A673 (cell line): Measurements from ENCODE around the gene STK10. TPM values are rescaled to one million over a fixed set of nuclear protein-coding genes. Genes with fewer than 3 reads are reported as not detected.
A peak's percentile ranks its signal among the peaks of the same experiment; 100 is the strongest.

Source experiments
- BruUV-seq: library from RNA; stranded (reverse); fragments of 400-500 nt; replicated peaks from 2 replicates; lab custom pipeline; 2021; lab: Mats Ljungman, UMichigan
- CTCF ChIA-PET: fragments of 300-600 bp; sonication (Branson Sonifier 250); formaldehyde crosslinking; loops from one replicate; lab custom pipeline; 2022; ENCODE audit warnings: antibody characterized with exemption; lab: Charles Lee
- POLR2A ChIA-PET: fragments of 300-600 bp; sonication (Branson Sonifier 250); formaldehyde crosslinking; loops from one replicate; lab custom pipeline; 2022; ENCODE audit warnings: antibody characterized with exemption; ENCODE audit not compliant: low non-redundant PET; lab: Charles Lee
- DNase-seq: peaks from one replicate; pipeline ENCODE4 v3.0.0-alpha.2; 2015; ENCODE audit warnings: low spot score
- H3K27ac ChIP-seq: fragments of 200-600 bp; sonication (generic); 2 replicates; pipeline ENCODE4 v1.5.1; 2016; ENCODE audit warnings: mixed run types, low read depth, mild to moderate bottlenecking, mixed read lengths, antibody characterized with exemption, low read length; ENCODE audit not compliant: poor library complexity, severe bottlenecking
- H3K27me3 ChIP-seq: fragments of 200-600 bp; sonication (generic); replicated peaks from 2 replicates; pipeline ENCODE4 v1.6.1; 2017; ENCODE audit warnings: mixed run types, low read depth, mild to moderate bottlenecking, mixed read lengths, antibody characterized with exemption, low read length; ENCODE audit not compliant: insufficient read depth, poor library complexity
- H3K36me3 ChIP-seq: fragments of 200-600 bp; sonication (generic); 2 replicates; pipeline ENCODE4 v1.6.1; 2016; ENCODE audit warnings: mixed run types, mild to moderate bottlenecking, mixed read lengths, antibody characterized with exemption, low read length; ENCODE audit not compliant: insufficient read depth, poor library complexity, severe bottlenecking
- H3K4me1 ChIP-seq: fragments of 200-600 bp; sonication (generic); 2 replicates; pipeline ENCODE4 v1.6.1; 2017; ENCODE audit warnings: mixed run types, mild to moderate bottlenecking, mixed read lengths, antibody characterized with exemption, low read length; ENCODE audit not compliant: insufficient read depth, poor library complexity, severe bottlenecking
- H3K4me3 ChIP-seq: fragments of 200-600 bp; sonication (generic); 2 replicates; pipeline ENCODE4 v1.5.1; 2016; ENCODE audit warnings: low read depth, mixed run types, mild to moderate bottlenecking, mixed read lengths, low read length; ENCODE audit not compliant: poor library complexity, severe bottlenecking
- H3K9me3 ChIP-seq: fragments of 200-600 bp; sonication (generic); 2 replicates; pipeline ENCODE4 v1.6.1; 2016; ENCODE audit warnings: mixed run types, low read depth, mild to moderate bottlenecking, mixed read lengths, antibody characterized with exemption, low read length; ENCODE audit not compliant: poor library complexity, severe bottlenecking
- EZH2 ChIP-seq: fragments of 200-600 bp; sonication (generic); IDR thresholded peaks from 2 replicates; pipeline ENCODE4 v1.6.1; 2017; ENCODE audit warnings: borderline replicate concordance, low read depth, mild to moderate bottlenecking, mixed read lengths, antibody characterized with exemption, low read length; ENCODE audit not compliant: poor library complexity, severe bottlenecking
- intact Hi-C: fragments of 100-400 bp; cut with micrococcal nuclease; formaldehyde crosslinking; loops from one replicate; pipeline ENCODE4 v1.10.0; 2022; ENCODE audit not compliant: unreplicated experiment
- total RNA-seq: library from RNA; stranded (reverse); gene quantifications from 2 replicates; pipeline ENCODE4 v1.2.3, GENCODE V29; 2021
- TF ChIP-seq, protein P1 (sequence below): fragments of 300-800, 200-600 bp; sonication (generic); conservative IDR thresholded peaks from 2 replicates; pipeline ENCODE4 v1.5.1; 2017; ENCODE audit warnings: low read depth, mild to moderate bottlenecking, antibody characterized with exemption, low read length, moderate library complexity, mixed read lengths

Gene STK10
- total RNA-seq, 1 experiment from 2014 or later: 3.8 TPM

DNA sequence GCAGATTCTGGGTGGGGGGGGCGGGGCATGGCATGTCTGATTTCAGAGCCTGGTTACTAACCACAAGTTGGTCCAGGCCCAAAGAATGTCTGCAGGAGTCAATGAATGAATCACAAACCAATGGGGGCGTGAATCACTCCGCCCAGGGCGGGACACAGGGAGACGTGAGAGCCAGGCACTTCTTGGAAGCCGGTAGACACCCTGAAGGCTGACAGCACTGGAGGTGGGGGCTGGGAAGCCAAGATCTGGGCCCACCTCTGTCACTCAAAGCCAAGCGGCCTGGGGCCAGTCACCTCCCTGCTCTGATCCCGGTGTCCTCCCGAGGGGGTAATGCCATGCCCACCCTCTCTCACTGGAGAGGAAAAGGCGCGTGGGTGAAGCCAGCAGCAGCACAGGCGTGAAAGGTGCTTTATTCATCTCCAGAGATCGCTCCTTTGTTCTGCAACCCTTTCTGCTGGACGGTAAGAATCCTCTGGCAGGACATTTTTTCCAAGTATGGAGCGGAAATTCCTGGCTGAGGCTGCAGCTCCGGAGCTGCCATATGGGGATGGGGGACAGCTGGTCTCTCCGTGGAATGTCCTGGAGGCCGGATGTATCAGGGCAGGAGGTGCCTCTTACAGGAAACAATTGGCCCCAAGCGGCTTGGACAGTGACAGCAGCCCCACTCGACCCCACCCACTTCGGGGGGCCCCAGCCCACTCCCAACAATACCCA is 85.0 kb downstream of the STK10 start:
- intact Hi-C loops: no loop called here
- TF ChIP-seq, protein P1, sequence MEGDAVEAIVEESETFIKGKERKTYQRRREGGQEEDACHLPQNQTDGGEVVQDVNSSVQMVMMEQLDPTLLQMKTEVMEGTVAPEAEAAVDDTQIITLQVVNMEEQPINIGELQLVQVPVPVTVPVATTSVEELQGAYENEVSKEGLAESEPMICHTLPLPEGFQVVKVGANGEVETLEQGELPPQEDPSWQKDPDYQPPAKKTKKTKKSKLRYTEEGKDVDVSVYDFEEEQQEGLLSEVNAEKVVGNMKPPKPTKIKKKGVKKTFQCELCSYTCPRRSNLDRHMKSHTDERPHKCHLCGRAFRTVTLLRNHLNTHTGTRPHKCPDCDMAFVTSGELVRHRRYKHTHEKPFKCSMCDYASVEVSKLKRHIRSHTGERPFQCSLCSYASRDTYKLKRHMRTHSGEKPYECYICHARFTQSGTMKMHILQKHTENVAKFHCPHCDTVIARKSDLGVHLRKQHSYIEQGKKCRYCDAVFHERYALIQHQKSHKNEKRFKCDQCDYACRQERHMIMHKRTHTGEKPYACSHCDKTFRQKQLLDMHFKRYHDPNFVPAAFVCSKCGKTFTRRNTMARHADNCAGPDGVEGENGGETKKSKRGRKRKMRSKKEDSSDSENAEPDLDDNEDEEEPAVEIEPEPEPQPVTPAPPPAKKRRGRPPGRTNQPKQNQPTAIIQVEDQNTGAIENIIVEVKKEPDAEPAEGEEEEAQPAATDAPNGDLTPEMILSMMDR: no peak
- no peak for TF ChIP-seq EZH2
- Histone ChIP-seq H3K27me3 (no peaks in the 10 kb centered on the region), H3K4me3 (no peak overlapping the region), H3K27ac (no peak overlapping the region), H3K36me3 (no peaks in the 10 kb centered on the region), H3K4me1 (peaks cover 3% of the 10 kb centered on the region), H3K9me3 (no peaks in the 10 kb centered on the region)
- peak; percentile 38 for DNase-seq
- BruUV-seq: no TSS peak
- ChIA-PET CTCF (interaction anchor here (0.5 kb wide), 1 partner anchor 9 kb away, joined by 10 read pairs; no protein-coding TSS in a partner anchor), POLR2A (no interaction called here)

DNA sequence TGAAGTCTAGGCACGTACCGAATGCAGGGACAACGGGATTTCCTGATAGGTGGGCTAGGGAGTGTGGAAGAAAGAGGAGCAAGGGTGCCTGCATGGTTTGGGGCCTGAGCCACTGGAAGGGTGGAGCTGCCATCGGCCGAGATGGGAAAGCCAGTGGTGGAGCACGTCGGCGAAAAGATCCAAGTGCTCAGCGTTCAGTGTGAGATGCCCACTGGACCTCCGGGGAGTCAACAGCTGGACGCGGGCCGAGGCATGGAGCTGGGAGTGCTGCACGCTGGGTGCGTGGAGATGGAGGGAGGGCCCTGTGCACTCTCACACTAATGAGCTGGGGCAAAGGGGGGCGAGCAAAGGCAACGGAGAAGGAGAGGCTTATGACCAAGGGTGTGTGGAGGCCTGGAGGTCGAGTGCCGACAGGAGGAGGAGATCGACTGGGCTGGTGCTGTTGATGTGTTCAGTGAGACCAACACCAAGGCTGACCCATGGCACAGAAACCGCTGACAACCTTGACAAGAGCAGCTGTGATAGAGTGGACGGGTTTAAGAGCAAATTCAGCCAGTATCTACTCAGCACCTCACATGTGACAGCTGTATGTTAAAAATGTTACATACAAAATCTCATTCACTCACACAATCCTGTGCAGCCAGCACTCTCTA is 85.7 kb downstream of the STK10 start:
- CTCF ChIA-PET: no interaction called here
- POLR2A ChIA-PET: no interaction called here

DNA sequence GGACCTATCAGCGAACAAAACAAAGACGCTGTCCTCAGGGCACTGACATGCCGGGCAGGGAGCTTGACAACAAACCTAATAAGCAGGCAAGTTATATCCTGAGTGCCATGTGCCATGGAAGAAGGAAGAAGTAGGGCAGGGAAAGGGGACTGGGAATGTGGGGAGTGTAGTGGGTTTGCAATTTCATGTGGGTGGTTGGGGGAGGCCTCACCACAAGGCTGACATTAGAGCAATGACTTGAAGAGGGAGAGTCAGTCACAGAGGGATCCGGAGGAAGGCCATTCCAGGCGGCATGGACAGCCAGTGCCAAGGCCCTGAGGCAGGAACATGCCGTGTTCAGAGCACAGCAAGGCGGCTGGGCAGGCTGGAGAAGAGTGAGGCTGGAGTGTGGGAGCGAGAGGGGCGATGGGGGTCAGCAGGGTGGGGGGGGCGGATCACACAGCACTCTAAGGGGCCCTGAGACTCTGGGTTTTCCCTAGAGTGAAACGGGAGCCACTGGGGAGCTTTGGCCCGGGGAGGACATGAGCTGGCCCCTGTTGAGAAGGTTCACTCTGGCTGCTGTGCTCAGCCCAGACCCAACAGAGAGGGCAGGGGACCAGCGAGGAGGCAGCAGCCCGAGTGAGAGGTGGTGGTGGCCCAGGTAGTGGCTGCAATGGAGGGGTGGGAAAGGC is 86.3 kb downstream of the STK10 start:
- BruUV-seq: no TSS peak

More for the DNA sequence above, 85.7 kb downstream of the STK10 start:
- no peaks in the 10 kb centered on the region for H3K9me3 ChIP-seq
- no peak overlapping the region for H3K27ac ChIP-seq
- H3K36me3 ChIP-seq: no peaks in the 10 kb centered on the region
- intact Hi-C loops: no loop called here
- no peaks in the 10 kb centered on the region for H3K27me3 ChIP-seq
- no TSS peak for BruUV-seq
- no peak for TF ChIP-seq EZH2
- TF ChIP-seq, protein P1: no peak
- peaks cover 3% of the 10 kb centered on the region for H3K4me1 ChIP-seq
- DNase-seq: no peak
- H3K4me3 ChIP-seq: no peak overlapping the region

More for the DNA sequence above, 86.3 kb downstream of the STK10 start:
- Histone ChIP-seq H3K4me3 (no peak overlapping the region), H3K36me3 (no peaks in the 10 kb centered on the region), H3K27ac (no peak overlapping the region), H3K9me3 (no peaks in the 10 kb centered on the region), H3K27me3 (no peaks in the 10 kb centered on the region), H3K4me1 (no peaks in the 10 kb centered on the region)
- no peak for DNase-seq
- ChIA-PET POLR2A (no interaction called here), CTCF (no interaction called here)
- TF ChIP-seq, protein P1: no peak
- TF ChIP-seq EZH2: no peak
- intact Hi-C loops: no loop called here
